ENCODE data around the gene BRD3OS.
"Not testable (repeated sequence)": the region's sequence is repeated elsewhere in the genome, so short reads cannot be mapped to it uniquely, and the experiment has no call there.

BRD3OS gene

DNA sequence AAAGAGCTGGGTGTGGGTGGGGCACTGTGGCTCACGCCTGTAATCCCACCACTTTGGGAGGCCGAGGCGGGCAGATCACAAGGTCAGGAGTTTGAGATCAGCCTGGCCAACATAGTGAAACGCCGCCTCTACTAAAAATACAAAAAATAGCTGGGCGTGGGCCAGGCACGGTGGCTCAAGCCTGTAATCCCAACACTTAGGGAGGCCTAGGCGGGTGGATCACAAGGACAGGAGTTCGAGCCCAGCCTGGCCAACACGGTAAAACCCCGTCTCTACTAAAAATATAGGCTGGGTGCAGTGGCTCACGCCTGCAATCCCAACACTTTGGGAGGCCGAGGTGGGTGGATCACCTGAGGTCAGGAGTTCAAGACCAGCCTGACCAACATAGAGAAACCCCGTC is 36.5 kb upstream of the BRD3OS start:
- DNase-seq (ENCODE audit: low spot score) = not testable (repeated sequence)

DNA sequence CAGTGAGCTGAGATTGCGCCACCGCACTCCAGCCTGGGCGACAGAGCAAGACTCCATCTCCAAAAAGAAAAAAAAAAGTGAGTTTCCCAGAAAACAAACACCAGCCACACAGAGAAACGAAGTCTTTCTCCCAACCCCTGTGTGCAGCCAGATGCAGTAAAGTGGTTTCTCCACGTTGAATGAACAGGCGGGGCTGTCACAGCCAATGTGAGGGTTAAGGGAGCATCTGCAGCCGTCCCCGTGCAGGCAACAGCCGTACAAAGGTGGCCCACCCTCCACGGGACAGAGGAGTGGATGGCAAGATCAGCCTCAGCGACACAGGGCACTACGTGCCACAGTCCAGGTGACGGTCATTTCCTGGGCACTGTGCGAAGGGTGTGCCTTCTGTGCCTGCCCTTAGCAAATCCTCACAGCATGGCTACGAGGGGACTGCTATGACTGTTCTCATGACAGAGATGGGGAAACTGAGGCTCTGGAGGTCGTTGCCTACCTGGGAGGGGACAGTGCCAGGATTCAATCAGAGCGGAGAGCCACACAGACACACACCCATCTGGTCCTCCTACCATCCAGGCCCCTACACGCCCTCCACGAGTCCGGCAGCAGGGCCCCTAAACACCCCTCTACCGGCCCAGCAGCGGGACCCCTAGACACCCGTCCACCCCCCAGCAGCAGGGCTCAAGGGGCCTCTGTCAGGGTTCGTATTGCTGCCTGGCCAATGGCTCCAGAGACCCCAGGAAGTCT is 35.5 kb upstream of the BRD3OS start:
- no peak for DNase-seq (ENCODE audit: low spot score)

DNA sequence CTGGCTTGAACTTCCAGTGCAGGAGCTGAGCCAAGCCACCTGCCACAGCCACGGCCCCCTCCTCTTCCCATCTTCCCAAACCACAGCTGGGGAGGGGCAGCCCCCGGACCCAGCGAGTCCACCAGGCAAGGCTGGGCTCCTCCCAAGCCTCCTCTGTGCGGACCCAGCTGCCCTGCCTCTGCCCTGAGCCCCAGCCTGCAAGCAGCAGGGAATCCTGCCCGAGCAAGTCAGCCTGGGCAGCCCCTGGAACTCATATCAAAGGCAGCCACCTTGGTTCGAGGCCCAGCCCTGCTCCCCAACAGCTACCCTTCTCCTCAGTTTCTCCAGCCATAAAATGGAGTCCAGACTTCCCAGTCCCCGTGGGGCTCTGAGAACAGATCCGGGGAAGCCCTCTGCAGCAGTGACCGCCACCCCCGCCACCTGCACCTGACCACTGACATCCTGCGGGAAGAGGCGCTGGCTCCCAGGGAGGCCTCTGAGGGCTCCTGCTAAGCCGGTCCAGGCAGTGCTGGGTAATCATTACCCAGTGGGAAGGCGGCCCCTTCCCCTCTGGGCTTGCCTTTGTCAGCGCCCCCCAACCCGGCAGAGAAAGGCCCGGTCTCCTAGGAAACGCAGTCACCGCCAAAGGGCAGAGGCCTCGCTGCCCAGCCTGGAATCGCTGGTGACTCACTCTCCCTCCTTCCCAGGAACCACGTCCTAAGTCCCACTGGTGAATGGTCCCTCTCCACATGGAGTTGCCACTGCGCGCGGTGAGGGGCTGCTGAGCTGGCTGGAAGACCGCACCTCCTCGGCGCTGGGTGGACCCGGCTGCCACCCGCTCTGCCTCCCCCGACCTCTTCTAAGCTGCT is 34.7 kb upstream of the BRD3OS start:
- DNase-seq (ENCODE audit: low spot score) = no peak

DNA sequence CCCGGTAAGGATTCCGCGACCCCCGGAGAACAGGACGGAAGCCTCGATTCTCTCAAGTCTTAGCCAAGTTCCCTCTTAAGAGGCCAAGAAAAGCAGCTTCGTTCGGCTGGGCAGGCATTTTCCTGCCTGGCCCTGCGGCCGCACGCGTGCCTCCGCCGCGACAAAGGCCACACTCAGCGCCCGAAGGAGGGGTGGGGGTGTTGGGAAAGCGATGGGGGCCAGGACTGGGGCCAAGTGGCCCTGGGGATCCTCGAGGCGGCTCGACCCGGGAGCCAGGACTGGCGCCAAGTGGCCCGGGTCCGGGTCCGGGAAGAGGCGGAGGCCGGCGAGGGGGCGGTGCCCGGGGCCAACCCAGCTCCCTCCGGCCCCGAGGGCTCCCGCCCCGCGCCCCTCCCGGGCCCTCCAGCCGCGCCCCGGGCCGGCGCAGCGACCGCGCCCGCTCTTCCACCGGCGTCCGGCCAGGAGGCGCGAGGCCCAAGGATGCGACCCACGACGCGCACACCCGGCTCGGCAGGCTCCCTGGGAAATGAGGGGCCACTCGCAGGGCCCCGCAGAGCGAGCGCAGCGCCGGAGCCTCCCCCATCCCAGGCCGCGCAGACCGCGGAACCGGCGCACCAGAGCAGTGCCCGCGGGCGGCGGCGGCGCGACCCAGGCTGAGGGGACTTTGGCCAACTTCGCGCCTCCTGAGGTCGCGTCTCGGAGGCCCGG is 33.9 kb upstream of the BRD3OS start:
- DNase-seq (ENCODE audit: low spot score) = no peak

DNA sequence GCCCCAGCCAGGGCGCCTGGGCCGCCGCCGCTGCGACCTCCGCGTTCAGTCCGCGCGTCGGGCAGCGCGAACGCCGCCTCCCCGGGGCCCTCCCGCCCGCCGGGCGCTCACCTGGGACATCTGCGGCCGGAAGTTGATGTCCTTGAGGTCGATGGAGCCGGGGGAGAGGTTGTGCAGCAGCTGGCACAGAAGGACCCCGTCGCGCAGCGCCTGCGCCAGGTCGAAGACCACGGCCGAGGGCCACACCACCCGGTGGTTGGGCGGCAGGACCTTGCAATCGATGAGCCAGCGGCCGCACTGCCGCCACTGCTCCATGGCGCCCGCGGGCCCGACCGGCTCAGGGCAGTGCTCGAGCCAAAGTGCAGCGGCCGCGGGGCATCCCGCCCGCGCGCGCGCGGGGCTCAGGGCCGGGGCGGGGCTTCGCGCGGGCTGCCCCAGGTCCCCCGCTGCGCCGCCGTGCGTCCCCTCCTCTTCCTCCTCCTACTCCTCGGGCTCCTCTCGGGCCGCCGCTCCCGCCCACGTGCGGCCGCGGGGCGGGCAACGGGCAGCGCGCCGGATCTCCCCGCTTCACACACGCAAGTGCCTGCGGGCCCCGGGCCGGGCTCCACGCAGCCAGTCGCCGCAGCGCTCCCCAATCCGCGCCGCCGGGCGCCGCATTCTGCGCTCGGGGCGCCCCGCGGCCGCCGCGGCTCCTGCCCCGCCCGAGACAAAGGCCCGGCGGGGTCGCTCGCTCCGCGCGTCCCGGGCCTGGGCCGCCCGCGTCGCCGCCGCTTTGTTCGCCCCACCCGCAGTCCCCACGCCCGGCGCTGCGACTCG is 33.1 kb upstream of the BRD3OS start, which contains the start of gene VAV2:
Gene VAV2, minus strand, starts transcription at position 361 of the 816 bp plus-strand sequence. Its CDS starts 46 bp downstream, at position 315.
- peak; percentile 44 for DNase-seq (ENCODE audit: low spot score)

- DNase-seq (ENCODE audit: low spot score) = peak; percentile 87
Observed at GRCh38 chr9:133992780-133993634, 32.3 kb upstream of the BRD3OS start.

- no peak for DNase-seq (ENCODE audit: low spot score)
Observed at GRCh38 chr9:133993635-133994253, 31.5 kb upstream of the BRD3OS start.

- DNase-seq (ENCODE audit: low spot score) = peak; percentile 85
Observed at GRCh38 chr9:133994353-133995011, 30.8 kb upstream of the BRD3OS start.

GRCh38 chr9:133995012-133995896 is 30.0 kb upstream of the BRD3OS start:
- no peak for DNase-seq (ENCODE audit: low spot score)

DNA sequence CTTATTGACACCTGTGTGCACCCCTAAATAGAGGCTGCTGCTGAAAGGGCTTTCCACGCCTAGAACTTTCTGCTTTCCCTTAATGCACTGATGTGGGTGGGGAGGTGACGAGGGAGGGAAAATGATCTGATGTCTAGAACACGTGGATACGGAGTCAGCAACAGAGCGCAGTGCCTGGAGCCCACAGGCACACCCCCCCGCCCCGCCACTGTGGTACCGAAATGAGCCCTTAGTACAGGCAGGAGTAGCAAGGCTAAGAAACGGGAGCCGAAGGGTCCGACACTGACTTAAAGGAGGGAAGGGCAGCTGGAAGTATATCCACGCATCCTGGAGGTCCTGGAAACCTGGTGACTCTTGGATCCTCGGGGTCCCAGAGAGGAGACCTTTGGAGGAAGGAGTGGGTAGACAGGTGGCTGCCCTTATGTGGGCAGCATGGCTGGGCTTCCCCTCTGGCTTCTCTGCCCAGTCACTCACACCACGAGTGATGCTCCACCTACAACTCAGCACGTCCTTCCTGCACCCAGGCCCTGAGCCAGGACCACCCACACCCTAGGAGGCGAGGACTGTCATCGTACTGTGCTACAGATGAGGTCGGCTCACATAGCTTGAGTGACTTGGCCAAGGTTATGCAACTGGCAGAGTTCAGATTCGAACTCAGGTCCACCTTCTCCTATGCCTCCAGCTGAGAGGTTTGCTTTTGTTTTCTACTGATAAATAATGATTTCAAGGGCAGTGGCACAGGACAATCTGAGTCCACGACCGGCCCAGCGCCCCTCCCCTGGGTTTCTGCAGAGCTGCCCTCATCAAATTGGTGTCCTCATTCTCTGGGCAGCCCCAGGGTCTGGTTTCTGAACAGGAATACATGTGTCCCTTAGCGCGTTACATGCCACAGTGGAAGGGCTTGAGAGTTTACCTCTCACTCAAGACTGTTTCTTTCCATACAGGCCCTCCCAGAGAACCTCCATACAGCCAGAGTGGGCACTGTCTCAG is 28.5 kb upstream of the BRD3OS start:
- DNase-seq (ENCODE audit: low spot score) = no peak

- no peak for DNase-seq (ENCODE audit: low spot score)
Observed at GRCh38 chr9:133997584-133997983, 27.7 kb upstream of the BRD3OS start.

- DNase-seq (ENCODE audit: low spot score) = no peak
Observed at GRCh38 chr9:133998915-133999595, 26.2 kb upstream of the BRD3OS start.

- DNase-seq (ENCODE audit: low spot score) = no peak
Observed at GRCh38 chr9:133999851-134000265, 25.4 kb upstream of the BRD3OS start.

DNA sequence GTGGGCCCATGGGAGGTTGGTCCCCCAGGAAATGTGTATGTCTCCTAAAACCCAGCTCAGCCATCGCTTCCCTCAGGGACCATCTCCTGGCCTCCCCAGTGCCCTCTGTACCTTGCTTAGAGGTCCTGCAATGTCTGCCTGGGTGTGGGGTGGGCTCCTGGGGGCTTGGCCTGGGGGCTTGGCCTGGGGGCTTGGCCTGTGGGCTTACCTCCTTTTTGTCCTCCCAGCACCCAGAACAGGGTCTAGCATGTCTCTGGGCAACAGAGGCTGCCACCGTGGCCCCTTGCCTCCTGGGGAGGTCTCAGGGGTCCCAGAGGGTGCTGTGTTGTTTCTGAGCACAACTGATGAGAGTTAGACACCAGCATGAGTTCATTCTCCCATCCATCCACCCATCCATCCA is 22.5 kb upstream of the BRD3OS start:
- no peak for DNase-seq (ENCODE audit: low spot score)

DNA sequence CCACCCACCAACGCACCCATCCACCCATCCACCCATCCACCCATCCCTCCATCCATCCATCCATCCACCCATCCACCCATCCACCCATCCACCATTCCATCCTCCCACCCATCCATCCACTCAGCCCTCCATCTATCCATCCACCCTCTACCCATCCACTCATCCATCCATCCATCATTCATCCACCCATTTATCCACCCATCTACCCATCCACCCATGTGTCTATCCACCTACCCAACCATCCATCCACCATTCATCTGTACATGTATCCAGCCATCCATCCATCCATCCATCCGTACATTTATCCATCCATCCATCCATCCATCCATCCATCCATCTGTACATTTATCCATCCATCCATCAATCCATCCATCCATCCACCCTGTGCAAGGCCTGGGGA is 22.0 kb upstream of the BRD3OS start:
- no peak for DNase-seq (ENCODE audit: low spot score)

DNA sequence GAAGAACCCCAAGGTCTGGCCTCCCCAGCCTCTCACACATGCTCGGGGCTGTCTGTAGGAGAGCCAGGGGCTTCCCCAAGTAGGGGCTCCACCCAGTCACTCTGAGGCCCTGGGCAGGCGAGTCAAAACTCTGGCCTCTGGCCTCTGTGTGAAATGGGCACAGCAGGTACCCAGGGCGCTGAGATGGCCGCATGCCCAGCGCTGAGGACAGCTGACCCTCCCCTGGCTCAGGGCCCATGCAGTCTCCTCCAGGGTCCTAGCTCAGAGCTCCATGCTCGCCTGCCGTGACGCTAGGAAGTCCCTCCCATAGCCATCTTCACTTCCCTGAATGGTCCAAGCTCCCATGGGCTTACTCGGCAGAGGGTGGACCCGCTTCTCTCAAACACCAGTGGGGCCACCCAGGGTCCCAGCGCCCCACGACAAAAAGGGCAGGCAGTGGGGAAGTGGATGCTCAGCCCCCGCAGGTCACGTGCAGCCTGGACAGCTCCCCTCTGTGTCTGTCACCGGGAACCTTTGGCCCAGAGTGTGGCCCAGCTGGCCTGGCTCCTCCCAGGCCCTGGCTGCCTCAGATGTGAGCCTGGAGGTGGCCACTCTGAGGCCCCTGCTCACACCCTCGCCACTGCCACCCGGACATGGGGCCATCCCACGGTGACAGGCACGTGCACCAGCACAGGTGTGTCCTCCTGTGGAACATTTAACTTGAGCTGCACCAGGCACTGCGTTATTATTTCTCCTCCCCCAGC is 21.0 kb upstream of the BRD3OS start:
- no peak for DNase-seq (ENCODE audit: low spot score)

Data from germinal center (tissue), 1 donor.